DND-41 (cell line): ENCODE results near the gene NXPH1.

Experiments used
- ATAC-seq: fragments of 200-7000 bp; cut with Tn5 transposase; 3 replicates; pipeline ENCODE4 v1.9.1; 2021; ENCODE audit warnings: low read depth; ENCODE audit not compliant: insufficient read depth
- DNase-seq: peaks from one replicate; pipeline ENCODE4 v3.0.0-alpha.2; 2020
- H2AFZ ChIP-seq: 2 replicates; pipeline ENCODE4 v1.6.0; 2012; ENCODE audit warnings: low read depth, low read length
- H3K27ac ChIP-seq: 2 replicates; pipeline ENCODE4 v1.5.1; 2012; ENCODE audit warnings: low read length, inconsistent platforms
- H3K27me3 ChIP-seq: fragments of 200-600 bp; sonication (generic); 2 replicates; pipeline ENCODE4 v1.6.0; 2012; ENCODE audit warnings: low read length, mild to moderate bottlenecking, inconsistent platforms; ENCODE audit not compliant: insufficient read depth, poor library complexity
- H3K36me3 ChIP-seq: 2 replicates; pipeline ENCODE4 v1.5.1; 2012; ENCODE audit warnings: low read length, inconsistent platforms; ENCODE audit not compliant: insufficient read depth
- H3K4me1 ChIP-seq: 2 replicates; pipeline ENCODE4 v1.5.1; 2012; ENCODE audit warnings: mild to moderate bottlenecking, low read length; ENCODE audit not compliant: insufficient read depth
- H3K4me2 ChIP-seq: 2 replicates; pipeline ENCODE4 v1.6.0; 2012; ENCODE audit warnings: mild to moderate bottlenecking, moderate library complexity, low read length, inconsistent platforms; ENCODE audit not compliant: insufficient read depth
- H3K4me3 ChIP-seq, 2 experiments: fragments of 200-600 bp in 1 of 2; shearing (Covaris generic) in 1 of 2; 2 replicates each; pipeline ENCODE4 v1.5.1; 2012 to 2016; ENCODE audit warnings: inconsistent platforms in 2 of 2, low read length in 2 of 2, mild to moderate bottlenecking in 2 of 2, low read depth in 1 of 2, moderate library complexity in 1 of 2
- H3K79me2 ChIP-seq: 2 replicates; pipeline ENCODE4 v1.6.0; 2012; ENCODE audit warnings: low read length, inconsistent platforms; ENCODE audit not compliant: insufficient read depth
- H3K9ac ChIP-seq: 2 replicates; pipeline ENCODE4 v1.6.0; 2012; ENCODE audit warnings: low read depth, mild to moderate bottlenecking, inconsistent platforms, low read length, moderate library complexity
- H3K9me3 ChIP-seq: 2 replicates; pipeline ENCODE4 v1.5.1; 2012; ENCODE audit warnings: low read length, moderate library complexity, mild to moderate bottlenecking, inconsistent platforms; ENCODE audit not compliant: insufficient read depth, severe bottlenecking
- H4K20me1 ChIP-seq: 2 replicates; pipeline ENCODE4 v1.6.0; 2012; ENCODE audit warnings: low read length; ENCODE audit not compliant: insufficient read depth
- EZH2 ChIP-seq: IDR thresholded peaks from 3 replicates; pipeline ENCODE4 v1.6.1; 2012; ENCODE audit warnings: borderline replicate concordance, low read depth, mild to moderate bottlenecking, moderate library complexity, low read length, inconsistent platforms; ENCODE audit not compliant: severe bottlenecking
- TF ChIP-seq, protein P1 (sequence below): IDR thresholded peaks from 2 replicates; pipeline ENCODE4 v1.5.1; 2012; ENCODE audit warnings: borderline replicate concordance, low read length, moderate library complexity, mild to moderate bottlenecking; ENCODE audit not compliant: poor library complexity, severe bottlenecking; ENCODE audit errors: extremely low read depth

Gene NXPH1

GRCh38 chr7:8627325-8627724 lies 193.9 kb downstream of the NXPH1 start:
- Histone ChIP-seq H3K4me2 (no peak overlapping the region), H3K9ac (no peak overlapping the region), H4K20me1 (no peaks in the 10 kb centered on the region), H3K27ac (no peak overlapping the region), H3K4me1 (no peaks in the 10 kb centered on the region), H3K36me3 (no peaks in the 10 kb centered on the region), H2AFZ (no peak overlapping the region), H3K79me2 (no peaks in the 10 kb centered on the region), H3K9me3 (no peaks in the 10 kb centered on the region), H3K4me3 (no peak overlapping the region), H3K27me3 (no peaks in the 10 kb centered on the region)
- TF ChIP-seq EZH2 = no peak
- TF ChIP-seq, protein P1, sequence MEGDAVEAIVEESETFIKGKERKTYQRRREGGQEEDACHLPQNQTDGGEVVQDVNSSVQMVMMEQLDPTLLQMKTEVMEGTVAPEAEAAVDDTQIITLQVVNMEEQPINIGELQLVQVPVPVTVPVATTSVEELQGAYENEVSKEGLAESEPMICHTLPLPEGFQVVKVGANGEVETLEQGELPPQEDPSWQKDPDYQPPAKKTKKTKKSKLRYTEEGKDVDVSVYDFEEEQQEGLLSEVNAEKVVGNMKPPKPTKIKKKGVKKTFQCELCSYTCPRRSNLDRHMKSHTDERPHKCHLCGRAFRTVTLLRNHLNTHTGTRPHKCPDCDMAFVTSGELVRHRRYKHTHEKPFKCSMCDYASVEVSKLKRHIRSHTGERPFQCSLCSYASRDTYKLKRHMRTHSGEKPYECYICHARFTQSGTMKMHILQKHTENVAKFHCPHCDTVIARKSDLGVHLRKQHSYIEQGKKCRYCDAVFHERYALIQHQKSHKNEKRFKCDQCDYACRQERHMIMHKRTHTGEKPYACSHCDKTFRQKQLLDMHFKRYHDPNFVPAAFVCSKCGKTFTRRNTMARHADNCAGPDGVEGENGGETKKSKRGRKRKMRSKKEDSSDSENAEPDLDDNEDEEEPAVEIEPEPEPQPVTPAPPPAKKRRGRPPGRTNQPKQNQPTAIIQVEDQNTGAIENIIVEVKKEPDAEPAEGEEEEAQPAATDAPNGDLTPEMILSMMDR = no peak
- ATAC-seq (no peak), DNase-seq (no peak)

- ATAC-seq (no peak), DNase-seq (no peak)
- H3K4me1 ChIP-seq = no peaks in the 10 kb centered on the region
- no peaks in the 10 kb centered on the region for H3K79me2 ChIP-seq
- H3K27ac ChIP-seq = no peak overlapping the region
- H3K9me3 ChIP-seq = no peaks in the 10 kb centered on the region
- TF ChIP-seq EZH2 = no peak
- TF ChIP-seq, protein P1 = no peak
- no peak overlapping the region for H3K9ac ChIP-seq
- no peak overlapping the region for H3K4me3 ChIP-seq
- H2AFZ ChIP-seq = no peak overlapping the region
- no peaks in the 10 kb centered on the region for H3K36me3 ChIP-seq
- H3K27me3 ChIP-seq = no peaks in the 10 kb centered on the region
- no peak overlapping the region for H3K4me2 ChIP-seq
- no peaks in the 10 kb centered on the region for H4K20me1 ChIP-seq
Measured at GRCh38 chr7:8628656-8629055, 195.2 kb downstream of the NXPH1 start.

DNA sequence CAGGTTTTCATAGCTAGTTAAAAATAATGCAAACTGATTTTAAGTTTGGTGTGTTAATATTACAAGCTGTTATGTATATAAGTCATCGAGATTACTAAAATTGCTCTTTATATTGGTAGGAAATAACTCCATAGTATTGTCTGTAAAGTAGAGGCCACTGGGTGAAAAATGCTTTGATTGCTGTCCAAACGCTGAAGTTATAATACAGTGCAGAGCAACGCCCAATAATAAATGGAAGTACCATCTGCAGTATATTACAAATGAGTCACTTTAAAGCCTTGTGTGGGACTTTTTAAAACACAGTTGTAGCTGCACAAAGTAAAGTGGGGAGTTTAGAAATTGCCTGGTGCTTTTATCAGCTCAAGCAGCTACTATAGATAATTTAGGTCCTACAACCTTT lies 196.1 kb downstream of the NXPH1 start:
- Histone ChIP-seq H3K9ac (no peak overlapping the region), H3K79me2 (no peaks in the 10 kb centered on the region), H3K27me3 (no peaks in the 10 kb centered on the region), H3K4me2 (no peak overlapping the region), H3K4me1 (no peaks in the 10 kb centered on the region), H3K4me3 (no peak overlapping the region), H3K27ac (no peak overlapping the region), H4K20me1 (no peaks in the 10 kb centered on the region), H3K36me3 (no peaks in the 10 kb centered on the region), H3K9me3 (no peaks in the 10 kb centered on the region), H2AFZ (no peak overlapping the region)
- no peak for ATAC-seq
- no peak for TF ChIP-seq EZH2
- TF ChIP-seq, protein P1 = no peak
- no peak for DNase-seq

DNA sequence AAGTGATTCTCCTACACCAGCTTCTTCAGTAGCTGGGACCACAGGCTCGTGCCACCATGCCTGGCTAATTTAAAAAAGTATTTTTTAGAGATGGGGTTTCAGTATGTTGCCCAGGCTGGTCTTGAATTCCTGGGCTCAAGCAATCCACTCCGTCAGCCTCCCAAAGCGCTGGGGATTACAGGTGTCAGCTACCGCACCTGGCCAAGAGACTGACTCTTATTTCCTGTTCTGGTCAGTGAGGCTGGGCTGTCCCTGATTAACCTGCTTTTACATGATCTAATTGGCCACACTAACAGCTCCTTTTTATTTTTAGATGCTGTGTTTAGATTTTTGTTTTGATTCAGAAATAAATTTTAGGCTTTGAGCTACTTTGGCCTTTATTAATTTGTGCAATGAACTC lies 203.9 kb downstream of the NXPH1 start:
- Histone ChIP-seq H4K20me1 (no peaks in the 10 kb centered on the region), H3K79me2 (no peaks in the 10 kb centered on the region), H3K9ac (no peak overlapping the region), H3K4me1 (no peaks in the 10 kb centered on the region), H3K27me3 (no peaks in the 10 kb centered on the region), H3K9me3 (no peaks in the 10 kb centered on the region), H2AFZ (no peak overlapping the region), H3K4me3 (no peak overlapping the region), H3K36me3 (no peaks in the 10 kb centered on the region), H3K27ac (no peak overlapping the region), H3K4me2 (no peak overlapping the region)
- ATAC-seq (no peak), DNase-seq (no peak)
- TF ChIP-seq, protein P1 = no peak
- TF ChIP-seq EZH2 = no peak
